Sigmoid colon (tissue), 4 donors: ENCODE results near the gene SLC51B.

Source experiments
- EP300 ChIP-seq, 4 donors: sonication (generic); formaldehyde crosslinking; IDR thresholded peaks; one replicate each; pipeline ENCODE4 v1.6.1; 2017; ENCODE audit warnings: antibody characterized with exemption in 4 of 4
- POLR2A ChIP-seq, 2 donors: fragments of 450-650 bp; IDR thresholded peaks; one replicate each; pipeline ENCODE4 v1.6.1; 2016; ENCODE audit warnings: antibody characterized with exemption in 2 of 2, mild to moderate bottlenecking in 2 of 2, moderate library complexity in 2 of 2
- POLR2AphosphoS5 ChIP-seq, 4 donors: sonication (generic); formaldehyde crosslinking; IDR thresholded peaks; one replicate each; pipeline ENCODE4 v1.6.1; 2017; ENCODE audit warnings: antibody characterized with exemption in 4 of 4
- TF ChIP-seq, protein P1 (sequence below), 4 experiments: fragments of 450-650 bp in 3 of 4; fragments of 200-600 bp in 1 of 4; IDR thresholded peaks; one replicate each; pipeline ENCODE4 v1.5.1; 2016 to 2019; ENCODE audit warnings: antibody characterized with exemption in 4 of 4, mild to moderate bottlenecking in 3 of 4, moderate library complexity in 2 of 4

GRCh38 chr15:65021488-65021887 lies 23.7 kb upstream of the SLC51B start:
- TF ChIP-seq, protein P1, sequence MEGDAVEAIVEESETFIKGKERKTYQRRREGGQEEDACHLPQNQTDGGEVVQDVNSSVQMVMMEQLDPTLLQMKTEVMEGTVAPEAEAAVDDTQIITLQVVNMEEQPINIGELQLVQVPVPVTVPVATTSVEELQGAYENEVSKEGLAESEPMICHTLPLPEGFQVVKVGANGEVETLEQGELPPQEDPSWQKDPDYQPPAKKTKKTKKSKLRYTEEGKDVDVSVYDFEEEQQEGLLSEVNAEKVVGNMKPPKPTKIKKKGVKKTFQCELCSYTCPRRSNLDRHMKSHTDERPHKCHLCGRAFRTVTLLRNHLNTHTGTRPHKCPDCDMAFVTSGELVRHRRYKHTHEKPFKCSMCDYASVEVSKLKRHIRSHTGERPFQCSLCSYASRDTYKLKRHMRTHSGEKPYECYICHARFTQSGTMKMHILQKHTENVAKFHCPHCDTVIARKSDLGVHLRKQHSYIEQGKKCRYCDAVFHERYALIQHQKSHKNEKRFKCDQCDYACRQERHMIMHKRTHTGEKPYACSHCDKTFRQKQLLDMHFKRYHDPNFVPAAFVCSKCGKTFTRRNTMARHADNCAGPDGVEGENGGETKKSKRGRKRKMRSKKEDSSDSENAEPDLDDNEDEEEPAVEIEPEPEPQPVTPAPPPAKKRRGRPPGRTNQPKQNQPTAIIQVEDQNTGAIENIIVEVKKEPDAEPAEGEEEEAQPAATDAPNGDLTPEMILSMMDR (IDR thresholded peaks at IDR 0.05), result no peak
- TF ChIP-seq EP300 (IDR thresholded peaks at IDR 0.05) (no peak), POLR2AphosphoS5 (IDR thresholded peaks at IDR 0.05) (no peak), POLR2A (IDR thresholded peaks at IDR 0.05) (no peak)
